NCI-H524 treated with DMSO at 0.1 percent for 48 hours (cell line): ENCODE results near the gene SNRNP40.
"Not testable (repeated sequence)": the region's sequence is repeated elsewhere in the genome, so short reads cannot be mapped to it uniquely, and the experiment has no call there.

Source experiments
- DNase-seq: peaks from one replicate; lab custom pipeline; 2025; lab: John Stamatoyannopoulos, UW

The SNRNP40 gene

DNA sequence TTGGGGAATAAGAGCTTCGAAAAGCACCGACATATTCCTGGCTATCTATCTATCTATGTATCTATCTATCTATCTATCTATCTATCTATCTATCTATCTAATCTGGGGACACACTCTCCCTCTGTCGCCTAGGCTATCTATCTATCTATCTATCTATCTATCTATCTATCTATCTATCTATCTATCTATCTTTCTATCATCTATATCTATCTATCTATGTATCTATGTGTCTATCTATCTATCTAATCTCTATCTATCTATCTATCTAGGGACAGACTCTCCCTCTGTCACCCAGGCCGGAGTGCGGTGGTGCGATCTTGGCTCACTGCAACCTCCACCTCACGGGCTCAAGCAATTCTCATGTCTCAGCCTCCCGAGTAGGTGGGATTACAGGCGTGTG lies 14.2 kb downstream of the SNRNP40 start:
- not testable (repeated sequence) for DNase-seq

DNA sequence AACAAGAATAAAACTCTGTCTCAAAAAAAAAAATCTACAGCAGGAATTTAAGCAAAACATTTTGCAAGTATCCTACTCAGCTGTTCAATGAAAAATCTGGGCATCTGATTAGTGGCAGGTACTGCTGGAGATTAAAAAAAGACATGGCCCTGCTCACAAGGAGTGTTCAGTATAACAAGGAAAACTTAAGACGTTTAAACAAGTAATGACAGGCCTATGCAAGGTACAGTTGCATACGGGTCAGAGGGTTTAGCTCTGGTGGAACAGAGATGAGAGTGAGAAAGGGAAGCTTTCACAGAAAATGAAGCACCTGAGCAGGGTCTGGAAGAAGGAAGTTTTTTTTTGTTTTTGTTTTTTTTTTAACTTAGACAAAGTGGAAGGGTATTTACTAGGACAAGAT lies 23.0 kb downstream of the SNRNP40 start:
- DNase-seq, result no peak

DNA sequence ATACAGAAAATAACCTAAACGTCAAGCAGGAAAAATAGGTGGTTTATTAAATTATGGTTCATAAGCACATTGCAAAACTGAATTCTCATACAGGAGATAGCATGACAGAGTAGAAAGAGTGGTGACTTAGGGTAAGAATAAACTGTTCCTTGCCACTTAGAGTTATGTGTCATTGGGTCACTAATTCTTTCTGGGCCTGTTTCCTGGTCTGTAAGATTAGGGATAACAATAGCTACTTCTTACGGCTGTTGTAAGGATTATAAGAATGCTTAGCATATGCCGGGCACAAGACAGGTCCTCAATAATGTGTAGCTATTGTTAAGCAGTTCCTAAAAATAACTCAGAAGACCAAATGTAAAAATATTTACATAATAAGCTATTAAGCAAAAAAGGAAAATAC lies 24.2 kb downstream of the SNRNP40 start:
- DNase-seq, result no peak

DNA sequence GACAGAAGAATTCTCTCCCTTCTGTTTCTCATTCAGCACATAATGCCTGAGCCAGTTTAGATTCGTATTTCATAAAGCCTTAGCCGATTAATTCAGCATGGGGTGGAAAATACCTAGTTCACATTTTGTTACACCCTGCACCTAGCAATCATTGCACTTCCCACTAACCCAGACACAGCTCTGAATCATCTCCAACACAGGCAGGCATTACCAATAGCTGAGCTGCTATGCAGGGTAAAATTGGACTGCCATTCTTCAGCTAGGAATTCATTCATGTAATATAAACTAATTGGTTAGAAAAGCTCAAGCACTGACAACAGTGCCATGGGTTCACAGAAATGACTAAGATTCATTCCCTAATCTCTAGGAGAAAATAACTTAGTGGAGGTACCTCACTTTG lies 30.0 kb downstream of the SNRNP40 start:
- no peak for DNase-seq

DNA sequence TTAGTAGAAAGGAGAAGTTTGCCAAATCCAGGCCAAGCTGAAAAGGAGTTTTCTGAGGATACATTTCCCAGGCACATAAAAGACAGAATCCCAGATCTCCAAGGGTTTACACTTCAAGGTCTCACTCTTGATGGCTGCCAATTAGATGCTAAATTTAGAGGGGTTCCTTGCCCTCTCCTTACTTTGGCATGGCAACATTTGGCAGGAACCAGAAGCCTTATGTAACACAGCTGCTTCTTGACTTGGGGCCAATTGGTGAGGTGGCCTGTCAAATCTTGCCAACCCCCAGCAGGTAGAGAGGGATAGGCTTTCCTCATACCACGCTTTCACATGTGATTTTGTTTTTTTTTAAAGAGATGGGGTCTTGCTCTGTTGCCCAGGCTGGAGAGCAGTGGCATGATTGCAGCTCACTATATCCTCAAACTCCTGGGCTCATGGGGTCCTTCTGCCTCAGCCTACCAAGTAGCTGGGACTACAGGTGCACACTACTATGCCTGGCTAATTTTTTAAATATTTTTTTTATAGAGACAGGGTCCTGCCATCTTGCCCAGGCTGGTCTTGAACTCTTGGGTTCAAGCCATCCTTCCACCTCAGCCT lies 31.7 kb downstream of the SNRNP40 start:
- DNase-seq, result no peak

DNA sequence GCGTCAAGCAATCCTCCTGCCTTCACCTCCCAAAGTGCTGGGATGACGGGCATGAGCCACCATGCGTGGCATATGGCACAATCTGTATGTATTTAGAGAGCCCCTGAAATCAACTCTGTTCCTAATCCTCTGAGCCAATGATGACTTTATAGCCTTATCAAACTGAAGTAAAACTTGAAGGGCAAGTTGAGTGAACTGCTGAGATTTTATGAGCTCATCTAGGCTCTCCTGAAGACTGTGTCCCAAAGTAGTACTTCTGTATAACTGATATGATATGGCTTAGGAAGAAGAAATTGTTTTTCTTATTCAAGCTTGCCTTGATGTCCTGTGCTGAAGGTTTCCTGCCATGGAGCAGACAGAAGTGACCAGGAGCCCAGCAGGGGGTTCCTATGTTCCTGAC lies 33.2 kb downstream of the SNRNP40 start:
- DNase-seq, result no peak

DNA sequence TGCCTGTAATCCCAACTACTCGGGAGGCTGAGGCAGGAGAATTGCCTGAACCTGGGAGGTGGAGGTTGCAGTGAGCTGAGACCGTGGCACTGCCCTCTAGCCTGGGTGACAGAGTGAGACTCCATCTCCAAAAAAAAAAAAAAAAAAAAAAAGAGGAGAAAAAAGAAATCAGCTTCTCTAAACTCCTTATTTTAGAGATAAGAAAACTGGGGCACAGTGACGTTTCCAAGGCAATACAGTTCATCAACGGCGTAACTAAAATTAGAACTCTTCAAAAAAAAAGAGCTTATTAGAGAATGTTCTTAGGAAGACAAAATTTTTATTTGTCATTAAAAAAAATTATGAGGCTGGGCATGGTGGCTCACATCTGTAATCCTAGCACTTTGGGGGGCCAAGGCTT lies 34.2 kb downstream of the SNRNP40 start:
- not testable (repeated sequence) for DNase-seq

DNA sequence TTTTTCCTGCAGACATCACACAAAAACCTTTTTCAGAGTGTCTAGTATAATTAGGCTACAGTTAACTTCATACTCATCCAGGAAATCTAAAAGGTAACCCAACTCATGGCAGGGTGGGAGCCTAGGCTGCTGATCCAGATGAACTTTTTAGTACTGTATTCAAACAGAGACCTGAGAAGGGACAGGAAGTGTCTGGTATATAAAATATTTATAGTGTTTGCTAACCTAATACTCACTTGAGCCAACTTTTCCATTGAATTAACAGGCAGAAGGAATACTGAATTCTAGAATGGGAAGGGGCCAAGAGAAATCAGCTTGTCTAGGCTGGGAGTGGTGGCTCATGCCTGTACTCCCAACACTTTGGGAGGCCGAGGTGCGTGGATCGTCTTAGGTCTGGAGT lies 34.7 kb downstream of the SNRNP40 start:
- DNase-seq, result no peak

DNA sequence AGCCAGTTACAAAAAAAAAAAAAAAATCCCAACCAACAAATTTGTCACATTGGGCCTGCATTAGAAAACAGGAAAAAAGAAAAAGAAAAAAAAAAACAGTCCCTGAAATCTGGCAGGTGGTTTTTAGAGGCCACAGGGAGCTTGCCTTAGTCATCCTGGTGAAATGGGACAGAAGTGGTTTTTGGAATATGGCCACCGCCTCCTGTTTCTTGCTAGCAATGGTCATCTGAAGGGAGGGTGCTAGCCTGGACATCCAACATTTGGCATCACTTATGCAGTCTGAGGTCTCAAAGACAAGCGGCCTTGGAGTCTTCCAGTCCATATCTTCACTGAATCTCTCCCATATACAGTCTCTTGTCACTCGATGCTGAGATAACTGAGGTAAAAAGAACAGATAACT lies 36.8 kb downstream of the SNRNP40 start:
- DNase-seq, result no peak

DNA sequence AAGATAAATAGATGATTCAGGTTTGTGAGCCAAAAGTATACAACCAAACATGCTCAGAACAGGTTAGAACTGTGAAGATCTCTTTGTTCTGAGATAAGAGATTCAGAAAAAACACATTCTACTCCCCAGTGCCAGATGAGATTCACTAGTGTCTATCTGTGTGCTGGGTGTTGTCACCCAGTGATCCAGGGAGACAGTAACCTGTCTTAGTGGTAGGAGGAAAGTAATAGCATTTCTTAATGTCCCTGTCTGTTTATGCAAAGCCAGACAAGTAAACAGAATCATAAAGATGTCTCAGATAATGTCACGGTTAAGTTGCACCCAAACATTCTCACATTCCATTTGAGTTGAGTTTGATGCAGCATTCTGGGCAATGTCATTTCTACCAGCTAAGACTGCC lies 38.0 kb downstream of the SNRNP40 start:
- DNase-seq, result no peak

DNA sequence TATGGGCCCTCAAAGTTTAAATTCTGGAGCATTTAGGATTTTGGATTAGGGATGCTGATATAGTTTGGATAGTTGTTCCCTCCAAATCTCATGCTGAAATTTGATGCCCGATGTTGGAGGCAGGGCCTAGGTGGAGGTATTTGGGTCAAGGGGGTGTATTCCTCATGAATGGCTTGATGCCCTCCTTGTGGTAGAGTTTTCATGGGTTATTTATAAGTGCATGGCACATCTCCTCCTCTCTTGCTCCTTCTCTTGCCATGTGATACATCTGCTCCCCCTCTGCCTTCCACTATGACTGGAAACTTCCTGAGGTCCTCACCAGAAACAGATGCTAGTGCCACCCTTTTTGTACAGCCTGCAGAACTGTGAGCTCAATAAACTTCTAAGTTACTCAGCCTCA lies 39.4 kb downstream of the SNRNP40 start:
- no peak for DNase-seq

DNA sequence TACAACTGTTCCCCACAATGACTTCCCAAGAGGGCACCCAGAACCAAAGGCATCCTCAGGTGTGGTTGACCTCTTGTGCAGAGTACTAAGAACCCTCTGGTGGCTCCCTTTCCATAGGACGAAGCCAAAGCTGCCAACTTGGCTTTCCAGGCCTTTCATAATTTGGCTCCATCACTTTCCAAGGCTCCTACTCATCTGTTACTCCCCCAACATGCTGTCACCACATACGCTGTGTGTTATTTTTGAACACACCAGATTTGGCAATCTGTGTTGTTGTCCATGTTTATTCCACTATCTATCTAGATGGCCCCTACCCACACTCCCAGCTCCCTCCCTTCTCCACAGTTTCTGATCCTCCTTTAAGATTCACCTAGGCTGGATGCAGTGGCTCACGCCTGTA lies 46.7 kb downstream of the SNRNP40 start:
- no peak for DNase-seq

DNA sequence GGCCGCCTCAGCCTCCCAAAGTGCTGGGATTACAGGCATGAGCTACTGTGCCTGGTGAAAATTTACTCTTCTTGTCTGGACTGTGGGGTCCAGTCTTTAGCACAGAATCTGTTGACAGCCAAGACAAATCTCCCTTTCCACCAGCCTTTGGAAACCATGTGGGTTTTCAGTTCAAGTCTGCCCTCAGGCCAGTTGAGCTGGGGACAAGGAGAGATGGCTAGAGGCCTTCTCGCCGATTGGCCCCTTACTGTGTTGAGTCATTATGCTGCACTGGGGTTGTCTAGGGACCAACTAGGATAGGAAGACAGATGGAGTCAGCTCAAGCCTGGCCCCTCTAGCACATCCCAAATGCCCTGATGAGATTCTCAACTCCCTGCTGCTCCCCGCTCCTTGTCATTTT lies 48.3 kb downstream of the SNRNP40 start:
- DNase-seq, result no peak

DNA sequence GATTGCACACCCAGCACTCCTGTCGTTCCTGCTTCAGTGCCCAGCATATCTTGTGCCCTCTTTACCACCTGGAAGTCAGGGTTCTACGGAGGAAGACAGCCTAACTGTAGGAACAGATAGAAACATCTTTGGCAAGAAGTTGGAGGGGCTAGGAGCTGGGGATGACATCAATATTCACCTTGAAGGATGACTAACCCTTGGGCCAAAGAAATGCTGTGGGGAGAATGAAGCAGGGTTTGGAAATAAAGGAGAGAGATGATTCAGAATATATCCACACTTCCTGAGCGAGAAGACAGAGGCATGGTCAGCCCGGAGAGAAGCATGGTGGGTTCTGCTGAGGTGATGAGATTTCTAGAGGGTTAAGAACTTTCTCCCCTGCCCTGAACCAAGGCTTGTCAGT lies 52.3 kb downstream of the SNRNP40 start:
- DNase-seq, result no peak

DNA sequence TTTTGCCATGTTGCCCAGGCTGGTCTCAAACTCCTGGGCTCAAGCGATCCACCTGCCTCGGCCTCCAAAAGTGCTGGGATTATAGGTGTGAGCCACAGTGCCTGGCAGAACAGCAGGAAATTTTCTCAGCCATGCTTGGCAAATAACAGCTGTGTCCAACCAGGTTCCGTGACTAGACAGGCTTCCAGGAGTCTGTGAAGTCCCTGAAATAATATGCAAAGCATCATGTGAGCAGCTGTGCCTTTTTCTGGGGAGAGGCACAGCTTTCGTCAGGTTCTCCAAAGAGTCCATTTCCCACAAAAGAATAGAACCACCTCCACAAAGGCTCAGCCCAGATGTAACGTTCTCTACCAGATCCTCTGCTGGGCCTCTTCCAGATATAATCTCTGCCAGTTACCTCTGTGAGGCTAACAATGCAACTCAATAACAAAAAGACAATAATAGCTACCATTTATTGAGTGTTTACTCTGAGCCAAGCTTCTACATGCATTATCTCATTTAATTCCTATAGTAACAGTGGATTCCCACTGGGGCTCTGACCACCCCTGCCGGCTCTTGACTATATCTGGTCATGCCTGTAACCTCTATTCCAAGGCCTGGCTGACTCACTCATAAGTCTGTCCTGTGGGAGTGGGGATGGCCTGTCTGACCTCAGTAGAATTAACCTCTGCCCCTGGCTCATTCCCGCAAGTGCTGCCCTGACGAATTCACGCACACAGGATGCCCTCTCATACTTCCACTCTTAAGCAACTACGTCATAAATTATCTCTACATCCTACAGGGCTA lies 52.9 kb downstream of the SNRNP40 start:
- DNase-seq, result no peak

DNA sequence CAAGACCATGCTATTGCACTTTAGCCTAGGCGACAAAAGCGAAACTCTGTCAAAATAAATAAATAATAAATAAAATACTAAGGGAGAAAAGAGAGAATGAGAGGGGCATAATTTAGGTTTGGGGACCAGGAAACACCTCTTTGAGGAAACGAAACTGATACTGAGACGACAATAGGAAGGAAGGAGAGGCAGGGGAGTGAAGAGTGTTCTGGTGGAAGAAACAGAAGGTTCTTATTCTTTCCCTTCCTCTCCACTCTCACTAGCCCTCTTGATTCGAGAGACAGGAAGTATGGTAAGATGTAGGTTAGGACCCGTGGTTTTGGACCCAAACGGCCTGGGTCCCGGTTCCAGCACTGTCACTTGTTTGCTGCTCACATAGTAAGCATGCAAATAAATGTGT lies 55.3 kb downstream of the SNRNP40 start:
- DNase-seq, result no peak

DNA sequence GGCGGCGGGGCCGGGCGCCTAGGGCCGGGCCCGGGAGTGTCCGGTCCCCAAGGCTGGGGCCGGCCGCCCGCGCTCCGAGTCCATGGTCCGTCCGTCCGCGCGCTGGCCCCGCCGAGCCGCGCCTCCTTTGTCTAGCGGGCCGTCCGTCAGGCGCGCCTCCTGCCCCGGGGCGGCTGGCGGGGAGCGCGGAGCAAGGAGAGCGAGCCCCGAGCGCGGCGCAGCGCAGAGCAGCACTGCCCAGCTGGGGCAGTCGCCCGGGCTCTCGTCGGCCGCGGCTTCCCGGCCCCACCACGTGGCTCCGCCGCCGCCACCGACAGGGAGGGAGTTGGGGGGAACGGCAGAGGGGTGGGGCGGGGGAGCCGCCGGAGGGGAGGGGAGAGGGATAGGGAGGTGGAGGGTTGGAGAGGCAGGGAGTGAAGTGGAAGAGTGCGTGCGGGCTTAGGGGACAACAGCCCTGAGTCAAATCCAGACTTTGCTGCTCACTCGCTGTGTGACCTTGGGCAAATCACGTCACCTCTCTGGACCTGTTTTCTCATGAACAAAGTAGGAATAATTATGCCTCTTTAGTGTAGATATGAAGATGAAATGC lies 56.8 kb downstream of the SNRNP40 start, which contains the start of gene NKAIN1:
NKAIN1 (minus strand) TSS at position 235 of the 589 bp plus-strand sequence. CDS start 340 bp downstream, outside the sequence.
- no peak for DNase-seq

DNA sequence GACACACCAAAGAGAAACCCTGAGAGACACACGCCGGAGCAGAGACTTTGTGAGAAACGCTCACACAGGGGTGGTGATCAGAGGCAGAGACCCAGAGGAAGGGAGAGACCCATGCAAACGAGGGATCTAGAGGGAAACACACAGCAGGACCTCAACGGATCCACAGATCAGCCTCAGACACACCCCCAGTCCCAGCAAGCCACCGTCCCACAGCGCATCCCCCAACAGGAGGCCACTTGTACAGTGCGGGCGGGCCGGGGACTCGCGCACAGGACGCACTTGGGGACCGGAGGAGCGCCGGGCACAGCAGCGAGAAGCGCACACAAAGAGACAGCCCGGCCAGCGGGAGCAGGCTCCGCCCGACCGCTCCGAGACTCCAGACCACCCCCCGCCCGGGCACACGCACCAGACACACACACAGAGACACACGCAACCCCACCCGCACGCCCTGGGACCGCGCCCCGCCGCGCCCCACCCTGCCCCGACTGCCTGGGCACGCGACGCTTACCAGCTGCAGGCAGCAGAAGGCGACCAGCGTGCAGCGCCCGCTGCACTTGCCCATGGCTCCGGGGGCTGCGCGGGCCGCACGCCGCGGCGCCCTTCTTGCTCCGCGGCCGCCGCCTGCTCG lies 57.5 kb downstream of the SNRNP40 start:
- DNase-seq, result no peak

DNA sequence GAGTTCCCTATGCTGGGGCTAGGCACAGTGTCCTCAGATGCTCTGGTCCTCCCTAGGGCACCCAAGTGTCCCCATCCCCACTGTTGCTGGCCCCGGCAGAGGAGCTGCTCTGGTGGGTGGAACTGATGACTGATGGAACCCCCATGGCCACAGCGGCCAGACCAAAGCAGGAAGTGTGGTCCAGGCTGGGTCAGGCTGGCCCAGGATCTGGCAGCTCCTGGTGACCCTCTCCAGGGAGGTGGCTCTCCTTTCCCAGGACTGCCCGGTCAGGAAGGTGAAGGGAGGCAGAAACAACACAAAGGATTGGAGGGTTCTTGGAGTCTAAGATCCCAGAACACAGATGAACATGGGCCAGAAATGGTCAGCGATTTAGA lies 58.0 kb downstream of the SNRNP40 start:
- no peak for DNase-seq

DNA sequence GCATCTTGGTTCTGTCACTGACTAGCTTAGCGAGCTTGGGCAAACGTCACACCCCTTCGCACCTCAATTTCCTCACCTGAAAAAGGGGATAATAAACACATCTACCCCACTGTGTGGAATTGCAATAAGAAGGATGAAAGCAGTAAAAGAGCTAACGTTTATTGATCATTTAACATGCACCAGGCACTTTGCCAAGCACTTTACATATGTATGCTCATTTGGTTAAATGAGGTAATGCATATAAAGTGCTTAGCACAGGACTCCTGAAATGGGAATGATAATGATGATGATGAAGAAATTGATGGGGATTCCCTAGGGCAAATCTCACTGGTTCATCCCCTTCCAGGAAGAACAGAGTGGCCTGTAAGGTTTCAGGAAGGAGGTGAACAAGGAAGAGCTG lies 61.7 kb downstream of the SNRNP40 start:
- DNase-seq, result no peak

DNA sequence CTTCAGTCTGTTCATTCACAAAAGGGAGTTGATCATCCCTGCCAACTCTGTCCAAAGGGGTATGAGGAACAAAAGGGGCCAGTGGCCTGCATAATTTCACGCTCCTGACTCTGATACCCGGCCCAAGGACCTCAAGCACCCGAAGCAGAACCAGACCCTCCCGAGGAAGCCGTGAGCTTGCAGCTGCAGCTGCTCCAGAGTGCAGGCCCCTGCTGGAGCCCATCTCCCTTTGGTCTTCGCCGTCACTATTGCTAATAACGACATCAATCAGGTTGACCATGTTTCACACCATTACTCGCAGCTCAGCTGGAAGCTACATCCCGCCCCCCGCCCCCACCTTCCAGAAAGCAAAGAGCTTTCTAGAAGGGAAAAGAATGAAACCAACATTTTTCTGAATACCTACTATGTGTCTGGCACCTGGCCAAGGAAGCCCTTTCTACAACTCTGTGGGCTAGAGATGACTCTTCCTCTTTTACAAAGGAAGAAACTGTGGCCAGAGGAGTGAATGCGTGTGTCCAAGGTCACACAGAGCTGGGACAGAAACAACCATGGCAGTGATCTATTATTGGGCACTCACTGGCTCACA lies 62.4 kb downstream of the SNRNP40 start:
- no peak for DNase-seq

DNA sequence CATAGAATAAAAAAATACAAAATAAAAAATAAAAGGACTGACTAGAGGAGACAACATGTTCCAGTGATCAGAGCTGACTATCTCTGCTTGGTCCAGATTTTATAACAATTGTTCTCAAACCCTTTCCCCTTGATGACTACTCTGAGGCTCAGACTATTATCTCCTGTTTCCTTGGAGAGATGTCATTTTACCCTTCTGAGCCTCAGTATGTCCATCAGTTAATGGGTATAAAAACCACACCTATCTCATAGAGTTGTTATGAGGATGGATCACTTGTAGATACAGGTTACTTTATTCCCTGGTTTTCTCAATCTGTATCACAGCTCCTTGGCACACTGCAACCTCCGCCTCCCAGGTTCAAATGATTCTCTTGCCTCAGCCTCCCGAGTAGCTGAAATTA lies 63.9 kb downstream of the SNRNP40 start:
- no peak for DNase-seq

DNA sequence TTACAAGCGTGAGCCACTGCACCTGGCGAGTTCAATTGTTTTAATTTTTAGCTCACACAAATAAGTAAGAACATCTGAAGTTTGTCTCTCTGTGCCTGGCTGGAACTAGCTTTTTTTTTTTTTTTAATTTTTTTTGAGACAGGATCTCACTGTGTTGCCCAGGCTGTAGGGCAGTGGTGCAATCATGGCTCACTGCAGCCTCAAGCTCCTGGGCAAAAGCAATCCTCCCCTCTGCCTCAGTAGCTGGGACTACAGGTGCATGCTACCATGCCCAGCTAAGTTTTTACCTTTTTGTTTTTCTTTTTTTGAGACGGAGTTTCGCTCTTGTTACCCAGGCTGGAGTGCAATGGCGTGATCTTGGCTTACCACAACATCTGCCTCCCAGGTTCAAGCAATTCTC lies 64.8 kb downstream of the SNRNP40 start:
- no peak for DNase-seq
